PC-3 (cell line): ENCODE measurements around the gene ACY1. TPM values are rescaled to one million over a fixed set of nuclear protein-coding genes. Genes with fewer than 3 reads are reported as not detected.

ENCODE experiments used
- ATAC-seq: fragments of 200-7000 bp; cut with Tn5 transposase; 2 replicates; pipeline ENCODE4 v1.9.1; 2020; ENCODE audit warnings: mild to moderate bottlenecking, moderate library complexity
- BruUV-seq: library from RNA; stranded (reverse); fragments of 400-500 nt; replicated peaks from 2 replicates; lab custom pipeline; 2021; lab: Mats Ljungman, UMichigan
- CTCF ChIA-PET: fragments of 300-600 bp; sonication (Branson Sonifier 250); formaldehyde crosslinking; loops from one replicate; lab custom pipeline; 2022; ENCODE audit warnings: antibody characterized with exemption; lab: Charles Lee
- POLR2A ChIA-PET: fragments of 300-600 bp; sonication (Branson Sonifier 250); formaldehyde crosslinking; loops from one replicate; lab custom pipeline; 2022; ENCODE audit warnings: antibody characterized with exemption; ENCODE audit not compliant: unreplicated experiment; lab: Charles Lee
- DNase-seq: peaks from one replicate; pipeline ENCODE4 v3.0.0-alpha.2; 2015
- H2AFZ ChIP-seq: fragments of 300-600 bp; sonication (generic); 2 replicates; pipeline ENCODE4 v1.6.0; 2016; ENCODE audit warnings: antibody characterized with exemption, low read length
- H3F3A ChIP-seq: fragments of 300-600 bp; sonication (generic); one replicate; pipeline ENCODE4 v1.6.0; 2017; ENCODE audit warnings: antibody characterized with exemption, low read length, control low read depth, mild to moderate bottlenecking; ENCODE audit not compliant: unreplicated experiment
- H3K27ac ChIP-seq: fragments of 300-600 bp; sonication (generic); 2 replicates; pipeline ENCODE4 v1.5.1; 2016; ENCODE audit warnings: mild to moderate bottlenecking, low read length
- H3K27me3 ChIP-seq: fragments of 300-600 bp; sonication (generic); 2 replicates; pipeline ENCODE4 v1.6.1; 2016; ENCODE audit warnings: low read length, mixed read lengths
- H3K36me3 ChIP-seq: fragments of 300-600 bp; sonication (generic); 2 replicates; pipeline ENCODE4 v1.6.1; 2016; ENCODE audit warnings: low read depth, mixed run types, low read length, mixed read lengths
- H3K4me1 ChIP-seq: fragments of 300-600 bp; sonication (generic); 2 replicates; pipeline ENCODE4 v1.5.1; 2016; ENCODE audit warnings: low read length; ENCODE audit not compliant: insufficient read depth
- H3K4me2 ChIP-seq: fragments of 300-600 bp; sonication (generic); 2 replicates; pipeline ENCODE4 v1.6.0; 2016; ENCODE audit warnings: low read length
- H3K4me3 ChIP-seq: fragments of 300-600 bp; sonication (generic); 2 replicates; pipeline ENCODE4 v1.5.1; 2016; ENCODE audit warnings: mild to moderate bottlenecking, low read length, mixed read lengths
- H3K79me2 ChIP-seq: fragments of 300-600 bp; sonication (generic); 2 replicates; pipeline ENCODE4 v1.6.1; 2017; ENCODE audit warnings: low read length, mixed read lengths
- H3K9ac ChIP-seq: fragments of 300-600 bp; sonication (generic); 2 replicates; pipeline ENCODE4 v1.6.0; 2016; ENCODE audit warnings: mild to moderate bottlenecking, low read length
- H3K9me2 ChIP-seq: fragments of 300-600 bp; sonication (generic); replicated peaks from 2 replicates; pipeline ENCODE4 v1.6.1; 2016; ENCODE audit warnings: mixed run types, low read length, mixed read lengths
- H3K9me3 ChIP-seq: fragments of 300-600 bp; sonication (generic); 2 replicates; pipeline ENCODE4 v1.6.1; 2016; ENCODE audit warnings: low read length, mixed read lengths
- H4K20me1 ChIP-seq: fragments of 300-600 bp; sonication (generic); 2 replicates; pipeline ENCODE4 v1.6.1; 2016; ENCODE audit warnings: low read length, mixed read lengths
- CTCF ChIP-seq: fragments of 300-600 bp; sonication (generic); conservative IDR thresholded peaks from 2 replicates; pipeline ENCODE4 v1.5.1; 2017; ENCODE audit warnings: antibody characterized with exemption, low read depth, mild to moderate bottlenecking, low read length
- EZH2 ChIP-seq: fragments of 300-600 bp; sonication (generic); IDR thresholded peaks from one replicate; pipeline ENCODE4 v1.6.1; 2017; ENCODE audit warnings: antibody characterized with exemption, mild to moderate bottlenecking, low read length; ENCODE audit not compliant: unreplicated experiment
- EZH2phosphoT487 ChIP-seq: fragments of 300-600 bp; sonication (generic); IDR thresholded peaks from 2 replicates; pipeline ENCODE4 v1.6.1; 2018; ENCODE audit warnings: mild to moderate bottlenecking, antibody characterized with exemption, low read length, borderline replicate concordance
- intact Hi-C: fragments of 100-400 bp; cut with micrococcal nuclease; formaldehyde crosslinking; loops from 2 replicates; pipeline ENCODE4 v1.9.0; 2023
- total RNA-seq: library from RNA; depleted of rRNA; stranded (reverse); fragments of >200 nt; gene quantifications from 2 replicates; pipeline ENCODE4 v1.2.3, GENCODE V29; 2014

The ACY1 gene
- total RNA-seq, 1 experiment from 2014 or later: 71.3 TPM

- POLR2A ChIA-PET: no interaction called here
- ATAC-seq: no peak
These were observed 38.3 kb downstream of the ACY1 start for GRCh38 chr3:52021489-52022268.

GRCh38 chr3:52022323-52023100, 39.2 kb downstream of the ACY1 start:
- H4K20me1 ChIP-seq: no peaks in the 10 kb centered on the region
- no peaks in the 10 kb centered on the region for H3K36me3 ChIP-seq
- TF ChIP-seq CTCF (no peak), EZH2phosphoT487 (no peak), EZH2 (no peak)
- POLR2A ChIA-PET: no interaction called here
- no peaks in the 10 kb centered on the region for H3F3A ChIP-seq
- H3K4me3 ChIP-seq: no peak overlapping the region
- BruUV-seq: no TSS peak
- CTCF ChIA-PET: interaction anchor here (0.6 kb wide), 1 partner anchor 14 kb away, joined by 6 read pairs; no protein-coding TSS in a partner anchor
- H3K9me2 ChIP-seq: no peaks in the 10 kb centered on the region
- H3K9me3 ChIP-seq: no peaks in the 10 kb centered on the region
- H3K9ac ChIP-seq: no peak overlapping the region
- intact Hi-C loops: no loop called here
- no peak overlapping the region for H3K27ac ChIP-seq
- H3K4me2 ChIP-seq: no peak overlapping the region
- DNase-seq: no peak
- H3K27me3 ChIP-seq: no peaks in the 10 kb centered on the region
- no peaks in the 10 kb centered on the region for H3K79me2 ChIP-seq
- H2AFZ ChIP-seq: no peak overlapping the region
- no peak for ATAC-seq
- H3K4me1 ChIP-seq: no peaks in the 10 kb centered on the region

More at GRCh38 chr3:52021489-52022268, 38.3 kb downstream of the ACY1 start:
- BruUV-seq: no TSS peak
- no peaks in the 10 kb centered on the region for H3K4me1 ChIP-seq
- CTCF ChIA-PET: no interaction called here
- no peaks in the 10 kb centered on the region for H3K79me2 ChIP-seq
- no peak overlapping the region for H3K27ac ChIP-seq
- no peak for TF ChIP-seq EZH2phosphoT487
- no peak for TF ChIP-seq EZH2
- TF ChIP-seq CTCF: no peak
- H3F3A ChIP-seq: no peaks in the 10 kb centered on the region
- no peak overlapping the region for H3K4me2 ChIP-seq
- no peaks in the 10 kb centered on the region for H3K9me3 ChIP-seq
- H2AFZ ChIP-seq: no peak overlapping the region
- intact Hi-C loops: no loop called here
- no peaks in the 10 kb centered on the region for H3K9me2 ChIP-seq
- DNase-seq: no peak
- H3K27me3 ChIP-seq: no peaks in the 10 kb centered on the region
- H3K36me3 ChIP-seq: no peaks in the 10 kb centered on the region
- H3K9ac ChIP-seq: no peak overlapping the region
- H4K20me1 ChIP-seq: no peaks in the 10 kb centered on the region
- H3K4me3 ChIP-seq: no peak overlapping the region
